Activated CD4-positive, alpha-beta T cell treated with anti-CD3 and anti-CD28 coated beads, Interleukin-10, Interleukin-2, amounts not matched to agents 100 ng/mL and 50 ng/mL, durations not matched to agents 16 hours and 8 hours (primary cell): ENCODE data around the gene TRAPPC12.

ENCODE experiments used
- DNase-seq: peaks from one replicate; pipeline ENCODE4 v3.0.0-alpha.2; 2020

The TRAPPC12 gene

GRCh38 chr2:3470856-3471737 lies 91.6 kb downstream of the TRAPPC12 start:
- no peak for DNase-seq

DNA sequence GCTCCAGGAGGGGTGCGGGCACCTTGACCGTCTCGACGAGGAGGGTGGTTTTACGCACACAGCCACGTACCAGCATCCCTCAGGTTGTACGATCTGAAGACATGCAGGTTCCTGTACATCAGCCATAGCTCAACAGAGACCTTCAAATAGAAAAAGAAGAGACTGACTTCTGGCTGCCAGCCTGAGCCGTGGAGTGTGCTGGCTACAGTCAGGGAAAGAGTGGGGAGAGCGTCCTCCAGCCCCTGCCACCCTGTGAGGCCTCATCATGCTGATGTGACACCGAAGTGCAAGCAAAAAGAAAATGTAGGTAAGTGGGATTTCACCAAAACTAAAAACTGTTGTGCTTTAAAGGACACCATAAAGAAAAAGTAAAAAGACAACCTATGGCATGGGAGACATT lies 92.8 kb downstream of the TRAPPC12 start:
- no peak for DNase-seq

DNA sequence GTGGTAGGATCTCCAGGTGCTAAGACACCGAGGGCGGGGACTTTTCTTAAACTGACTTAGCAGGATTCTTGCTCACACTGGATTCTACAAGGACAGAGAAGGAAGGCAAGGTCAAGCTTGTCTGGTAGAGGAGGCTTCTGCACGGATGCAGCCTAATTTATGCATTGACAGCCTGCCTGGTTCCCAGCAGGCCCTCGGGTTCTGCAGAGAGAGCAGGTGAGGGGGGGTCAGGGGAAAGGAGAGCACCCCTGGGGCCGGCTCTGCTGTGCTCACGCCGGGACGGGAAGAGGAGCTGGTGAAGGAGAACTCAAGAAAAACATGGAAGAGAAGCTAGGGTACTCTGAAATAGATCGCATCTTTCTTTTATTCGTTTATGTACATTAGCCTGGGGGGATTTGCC lies 93.5 kb downstream of the TRAPPC12 start:
- DNase-seq: no peak

- DNase-seq: no peak
Observed at GRCh38 chr2:3475771-3476170, 96.3 kb downstream of the TRAPPC12 start.

- DNase-seq: no peak
Observed at GRCh38 chr2:3476321-3476984, 97.0 kb downstream of the TRAPPC12 start.

DNA sequence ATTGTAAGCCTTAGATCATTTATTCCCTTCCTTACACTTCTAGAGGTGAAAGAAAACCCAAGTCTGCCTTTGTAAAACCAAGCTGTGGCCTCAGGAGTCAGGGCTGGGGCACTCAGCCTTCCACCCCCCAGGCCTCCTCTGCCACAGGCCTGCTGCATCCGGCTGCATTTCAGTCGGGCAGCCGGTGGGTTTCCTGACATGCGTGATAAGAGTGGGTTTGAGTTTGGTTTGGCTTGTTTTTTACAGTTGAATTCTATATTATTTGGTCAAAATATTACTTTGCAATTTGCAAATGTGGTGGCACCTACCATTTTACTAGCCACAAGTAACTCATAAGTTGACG lies 97.5 kb downstream of the TRAPPC12 start:
- DNase-seq: no peak

DNA sequence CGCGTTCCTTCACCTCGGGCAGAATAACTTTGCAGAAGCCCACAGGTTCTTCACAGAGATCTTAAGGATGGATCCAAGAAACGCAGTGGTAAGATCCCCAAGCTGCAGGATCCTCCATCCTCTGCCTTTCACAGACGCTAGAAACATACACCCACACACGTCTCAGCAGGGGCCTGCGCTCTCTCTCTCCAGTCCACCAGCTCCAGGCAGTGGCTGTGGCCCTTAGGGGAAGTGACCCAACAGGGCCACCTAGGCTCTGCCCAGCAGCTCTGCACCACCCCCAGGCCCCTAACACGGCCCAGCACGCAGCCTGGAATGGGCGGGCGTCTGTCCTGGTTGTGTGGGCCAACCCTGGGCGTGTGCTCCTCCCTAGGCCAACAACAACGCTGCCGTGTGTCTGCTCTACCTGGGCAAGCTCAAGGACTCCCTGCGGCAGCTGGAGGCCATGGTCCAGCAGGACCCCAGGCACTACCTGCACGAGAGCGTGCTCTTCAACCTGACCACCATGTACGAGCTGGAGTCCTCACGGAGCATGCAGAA lies 99.4 kb downstream of the TRAPPC12 start:
- no peak for DNase-seq

DNA sequence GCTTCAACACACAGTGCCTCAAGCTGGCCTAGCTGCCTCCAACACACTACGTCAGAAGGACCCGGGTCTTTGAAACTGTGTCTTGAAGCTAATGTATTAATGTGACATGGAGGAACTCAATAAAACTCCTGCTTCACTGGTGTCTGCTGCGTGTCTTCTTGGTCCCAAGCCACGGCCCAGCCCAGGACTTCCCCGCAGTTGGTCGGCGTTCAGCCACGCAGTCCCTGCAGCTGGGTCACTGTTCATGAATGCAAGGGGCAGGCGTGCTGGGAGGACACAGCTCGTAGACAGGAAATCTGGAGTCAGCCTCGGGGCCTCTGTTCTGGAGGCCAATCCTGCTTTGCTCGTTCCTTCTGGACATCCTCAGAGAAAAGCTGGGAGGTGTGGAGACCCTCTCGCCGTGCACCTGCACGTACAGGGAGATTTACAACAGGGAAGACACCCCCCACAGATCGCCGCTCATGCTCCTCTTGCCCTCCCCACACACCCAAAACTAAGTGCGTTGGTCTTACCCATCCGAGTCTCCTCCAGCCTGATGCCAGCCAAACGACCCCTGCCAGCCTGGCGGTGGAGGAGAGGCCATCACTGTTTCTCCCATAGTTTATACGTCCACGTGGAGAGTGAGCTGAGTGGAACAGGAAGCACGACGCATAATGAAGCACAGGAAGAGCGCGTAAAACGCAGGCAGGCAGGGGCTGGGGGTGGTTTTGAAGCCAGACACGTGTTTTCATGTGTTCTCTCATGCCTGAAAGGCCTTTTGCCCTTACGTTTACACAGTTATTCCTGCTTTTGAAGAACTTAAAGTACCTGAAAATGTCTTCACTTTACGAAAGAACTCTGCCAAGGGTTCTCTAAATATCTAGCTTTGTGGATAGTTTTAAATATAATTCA lies 100.2 kb downstream of the TRAPPC12 start:
- DNase-seq: no peak

GRCh38 chr2:3480352-3481010 lies 101.0 kb downstream of the TRAPPC12 start:
- DNase-seq: no peak

DNA sequence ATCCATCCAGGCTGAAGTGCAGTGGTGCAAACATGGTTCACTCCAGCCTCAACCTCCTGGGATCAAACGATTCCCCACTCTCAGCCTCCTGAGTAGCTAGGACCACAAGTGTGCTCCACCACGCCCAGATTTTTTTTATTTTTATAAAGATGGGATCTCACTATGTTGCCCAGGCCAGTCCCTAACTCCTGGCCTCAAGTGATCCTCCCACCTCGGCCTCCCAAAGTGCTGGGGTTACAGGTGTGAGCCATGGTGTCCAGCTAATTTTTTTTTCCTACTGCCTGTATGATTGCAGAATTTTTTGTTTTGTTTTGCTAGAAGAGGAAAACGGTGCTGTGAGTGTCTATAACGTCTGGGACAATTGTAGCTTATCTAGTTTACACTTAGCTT lies 101.5 kb downstream of the TRAPPC12 start:
- DNase-seq: no peak

DNA sequence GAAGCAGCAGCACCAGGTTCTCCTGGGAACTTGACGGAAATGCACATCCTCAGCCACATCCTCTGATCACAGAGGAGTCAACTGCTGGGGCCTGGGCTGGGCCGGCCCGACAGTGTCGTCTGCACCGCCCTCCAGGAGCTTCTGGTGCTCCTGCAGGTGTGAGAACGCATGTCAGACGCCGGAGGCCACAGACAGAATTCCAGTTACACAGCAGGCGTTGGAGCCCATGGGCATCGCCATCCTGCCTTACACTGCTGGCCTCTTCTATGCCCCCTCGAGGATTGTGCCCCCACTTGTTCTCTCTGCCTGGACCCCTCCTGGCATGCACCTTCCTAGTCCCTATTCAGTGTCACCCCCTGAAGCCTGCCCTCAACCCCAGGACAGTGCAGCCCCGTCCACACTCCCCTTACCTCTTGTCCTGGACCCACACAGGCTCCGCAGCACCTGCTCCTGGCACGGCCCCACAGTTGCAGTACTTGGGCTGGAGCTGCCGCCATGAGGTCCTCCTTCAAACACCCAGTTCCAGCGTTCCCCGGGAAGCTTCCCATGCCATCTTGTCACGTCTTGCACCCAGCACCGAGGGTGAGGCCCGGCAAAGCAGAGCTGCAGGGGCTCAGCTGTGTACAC lies 102.4 kb downstream of the TRAPPC12 start:
- DNase-seq: no peak

- no peak for DNase-seq
Observed at GRCh38 chr2:3482363-3482821, 102.9 kb downstream of the TRAPPC12 start.

DNA sequence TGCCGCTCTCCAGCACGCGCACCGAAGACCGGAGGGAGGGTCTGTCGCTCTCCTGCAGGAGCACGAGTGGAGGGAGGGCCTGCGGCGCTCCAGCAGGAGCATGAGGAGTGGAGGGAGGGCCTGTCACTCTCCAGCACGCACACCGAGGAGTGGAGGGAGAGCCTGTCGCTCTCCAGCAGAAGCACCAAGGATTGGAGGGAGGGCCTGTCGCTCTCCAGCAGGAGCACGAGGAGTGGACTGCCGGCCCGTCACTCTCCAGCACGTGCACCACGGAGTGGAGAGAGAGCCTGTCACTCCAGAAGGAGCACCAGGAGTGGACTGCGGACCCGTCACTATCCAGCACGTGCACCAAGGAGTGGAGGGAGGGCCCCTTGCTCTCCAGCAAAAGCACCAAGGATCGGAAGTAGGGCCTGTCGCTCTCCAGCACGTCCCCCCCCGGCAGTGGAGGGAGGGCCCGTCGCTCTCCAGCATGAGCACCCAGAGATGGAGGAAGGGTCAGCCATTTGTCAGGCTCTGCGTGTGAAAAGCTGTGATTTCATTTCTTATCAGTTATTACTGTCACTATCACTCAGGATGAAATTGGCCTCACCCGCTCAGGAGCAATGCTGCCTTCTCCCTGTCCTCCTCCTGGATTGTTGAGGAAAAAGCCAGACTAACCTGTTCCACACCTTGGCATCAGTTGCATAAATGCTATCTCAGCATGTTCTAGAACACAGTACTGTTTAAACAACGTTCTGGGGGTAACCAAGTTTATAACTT lies 103.9 kb downstream of the TRAPPC12 start:
- no peak for DNase-seq

GRCh38 chr2:3483986-3484960 lies 104.8 kb downstream of the TRAPPC12 start:
- no peak for DNase-seq

- DNase-seq: no peak
Observed at GRCh38 chr2:3485166-3485565, 105.7 kb downstream of the TRAPPC12 start.

GRCh38 chr2:3486047-3487027 lies 106.8 kb downstream of the TRAPPC12 start:
- DNase-seq: no peak

GRCh38 chr2:3487028-3487425 lies 107.5 kb downstream of the TRAPPC12 start:
- DNase-seq: no peak

DNA sequence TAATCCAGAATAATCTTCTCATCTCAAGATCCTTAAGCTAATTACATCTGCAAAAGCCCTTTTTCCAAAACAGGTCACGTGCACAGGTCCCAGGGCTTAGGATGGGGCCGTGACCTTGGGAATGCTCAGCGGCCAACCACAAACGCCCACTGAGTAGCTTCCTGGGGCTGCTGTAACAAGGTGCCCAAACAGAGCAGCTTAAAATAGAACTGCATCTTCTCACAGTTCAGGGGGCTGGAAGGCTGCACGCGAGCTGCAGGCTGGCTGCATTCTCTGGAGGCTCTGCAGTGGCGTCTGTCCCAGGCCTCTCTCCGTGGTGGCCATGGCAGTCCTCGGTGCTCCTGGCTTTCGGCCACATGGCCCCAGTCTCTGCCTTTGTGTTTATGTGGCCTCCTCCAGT lies 107.9 kb downstream of the TRAPPC12 start:
- no peak for DNase-seq

DNA sequence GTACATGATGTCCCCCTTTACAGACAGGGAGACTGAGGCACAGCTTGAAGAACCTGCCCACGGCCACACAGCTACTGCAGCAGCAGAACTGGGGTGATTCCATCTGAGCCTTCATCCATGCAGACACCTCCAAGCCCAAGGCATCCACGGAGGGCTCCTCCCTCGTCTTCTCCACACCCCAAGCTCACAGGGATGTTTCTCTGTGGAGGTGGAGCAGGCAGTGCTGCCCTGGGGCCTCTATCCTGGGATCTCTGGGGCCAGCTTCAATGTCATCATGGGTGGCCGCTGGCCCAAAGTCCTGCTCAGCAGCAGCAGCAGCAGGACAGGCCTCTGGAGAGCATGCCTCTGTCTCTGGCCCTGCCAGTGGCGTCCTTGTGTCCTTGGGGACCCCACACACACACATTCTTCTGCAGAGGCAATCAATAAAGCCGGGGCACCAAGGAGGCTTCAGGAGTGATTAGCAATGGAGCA lies 108.6 kb downstream of the TRAPPC12 start:
- no peak for DNase-seq
